HG02798 (cell line): ENCODE measurements around the gene MTG2.
"Not testable (repeated sequence)": the region's sequence is repeated elsewhere in the genome, so short reads cannot be mapped to it uniquely, and the experiment has no call there.

Experiments used
- ATAC-seq: cut with Tn5 transposase; IDR thresholded peaks from one replicate; pipeline ENCODE4 v1.9.1; 2021; ENCODE audit warnings: mild to moderate bottlenecking; ENCODE audit not compliant: unreplicated experiment, poor library complexity

Gene MTG2

GRCh38 chr20:62143957-62144825 lies 38.6 kb upstream of the MTG2 start:
- peak; percentile 27 for ATAC-seq

- ATAC-seq, result no peak
Observed at GRCh38 chr20:62145688-62146018, 37.2 kb upstream of the MTG2 start.

GRCh38 chr20:62146019-62146755 lies 36.6 kb upstream of the MTG2 start:
- ATAC-seq, result no peak

GRCh38 chr20:62147125-62147524 lies 35.7 kb upstream of the MTG2 start:
- no peak for ATAC-seq

- no peak for ATAC-seq
Observed at GRCh38 chr20:62147528-62147927, 35.3 kb upstream of the MTG2 start.

GRCh38 chr20:62148383-62148782 lies 34.4 kb upstream of the MTG2 start:
- ATAC-seq, result not testable (repeated sequence)

- ATAC-seq, result no peak
Observed at GRCh38 chr20:62148908-62149314, 33.9 kb upstream of the MTG2 start.

- no peak for ATAC-seq
Observed at GRCh38 chr20:62149532-62150309, 33.1 kb upstream of the MTG2 start.

GRCh38 chr20:62150310-62150575 lies 32.6 kb upstream of the MTG2 start:
- no peak for ATAC-seq

- no peak for ATAC-seq
Observed at GRCh38 chr20:62151225-62151624, 31.6 kb upstream of the MTG2 start.

GRCh38 chr20:62151835-62152364 lies 30.9 kb upstream of the MTG2 start:
- no peak for ATAC-seq

GRCh38 chr20:62155428-62156253 lies 27.2 kb upstream of the MTG2 start:
- ATAC-seq, result no peak

GRCh38 chr20:62156254-62156556 lies 26.6 kb upstream of the MTG2 start:
- no peak for ATAC-seq

- ATAC-seq, result peak; percentile 55
Observed at GRCh38 chr20:62156592-62157386, 26.0 kb upstream of the MTG2 start.

GRCh38 chr20:62157387-62158087 lies 25.3 kb upstream of the MTG2 start:
- no peak for ATAC-seq

GRCh38 chr20:62158088-62158400 lies 24.8 kb upstream of the MTG2 start:
- ATAC-seq, result no peak

GRCh38 chr20:62158541-62158940 lies 24.3 kb upstream of the MTG2 start:
- no peak for ATAC-seq

- ATAC-seq, result no peak
Observed at GRCh38 chr20:62159052-62159451, 23.8 kb upstream of the MTG2 start.

GRCh38 chr20:62159839-62160238 lies 23.0 kb upstream of the MTG2 start:
- ATAC-seq, result no peak
